ENCODE results near the gene CEP350. TPM values are rescaled to one million over a fixed set of nuclear protein-coding genes. Genes with fewer than 3 reads are reported as not detected.

The CEP350 gene
- total and polyA plus RNA-seq, 2 of the 4 experiments (the other 2 are of a cell fraction): 5.0 to 36.4 TPM

GRCh38 chr1:179924268-179924667 lies 30.3 kb upstream of the CEP350 start:
- Histone ChIP-seq H2BK120ac (ENCODE audit: low read depth, low read length) (no peak overlapping the region), H4K91ac (ENCODE audit: insufficient read depth, low read depth, low read length) (no peak overlapping the region), H3K18ac (ENCODE audit: low read depth, low read length) (no peak overlapping the region), H3K4me3 (ENCODE audit: insufficient read depth, low read depth, low read length) (no peak overlapping the region), H3K14ac (replicated peaks; ENCODE audit: low read depth, low read length) (no peak overlapping the region), H3K23ac (ENCODE audit: low read depth, low read length) (no peak overlapping the region), H3K9me3 (ENCODE audit: control insufficient read depth, insufficient read depth, low read length) (no peaks in the 10 kb centered on the region), H2AK9ac (replicated peaks; ENCODE audit: low read depth, low read length, poor library complexity) (no peak overlapping the region), H3K4ac (ENCODE audit: low read depth, low read length) (no peak overlapping the region), H2AK5ac (ENCODE audit: low read depth, low read length) (no peak overlapping the region), H4K20me1 (ENCODE audit: insufficient read depth, low read length) (no peaks in the 10 kb centered on the region), H2AFZ (replicated peaks; ENCODE audit: low read length, poor library complexity) (no peak overlapping the region), H3K79me1 (ENCODE audit: low read depth in 1 of 2, low read length in 2 of 2) (no peaks in the 10 kb centered on the region), H4K8ac (ENCODE audit: low read depth in 2 of 2, low read length in 2 of 2) (no peak overlapping the region), H3K27me3 (ENCODE audit: control insufficient read depth, insufficient read depth, low read length) (no peaks in the 10 kb centered on the region), H2BK5ac (ENCODE audit: low read depth, low read length, poor library complexity, severe bottlenecking) (no peak overlapping the region), H4K5ac (ENCODE audit: low read depth, low read length) (no peak overlapping the region), H3K36me3 (ENCODE audit: control insufficient read depth, insufficient read depth, low read length) (peaks cover under 1% of the 10 kb centered on the region; the same call in 1 of the 2 replicates), H2BK15ac (ENCODE audit: low read depth, low read length) (no peak overlapping the region), H3K56ac (ENCODE audit: extremely low read depth, insufficient read depth, low read length) (no peak overlapping the region), H3K9me1 (ENCODE audit: insufficient read depth, low read length) (no peaks in the 10 kb centered on the region; the same call in 1 of the 2 replicates), H3K27ac (ENCODE audit: insufficient read depth, low read length) (no peak overlapping the region), H2BK20ac (ENCODE audit: low read depth, low read length) (no peak overlapping the region), H3K4me1 (ENCODE audit: control insufficient read depth, insufficient read depth, low read length) (peaks cover 3% of the 10 kb centered on the region), H3K9ac (ENCODE audit: low read depth, low read length) (no peak overlapping the region), H3K4me2 (ENCODE audit: low read depth, low read length) (no peak overlapping the region)
- CTCF ChIA-PET: no interaction called here
- in situ Hi-C loops (cut with MboI; ENCODE audit: low sequenced_read_pairs): no loop called here
- no TSS peak for BruUV-seq (replicated peaks)
- dilution Hi-C loops (cut with HindIII; ENCODE audit: low sequenced_read_pairs, unreplicated experiment): no loop called here
- TF ChIP-seq RFX5 (IDR thresholded peaks at IDR 0.05; ENCODE audit: low read depth, low read length): no peak
- no peak for TF ChIP-seq RCOR1 (IDR thresholded peaks at IDR 0.05; ENCODE audit: insufficient replicate concordance, low read length)
- TF ChIP-seq SMC3 (IDR thresholded peaks at IDR 0.05; ENCODE audit: low read depth, low read length): no peak
- TF ChIP-seq NFE2L2 (IDR thresholded peaks at IDR 0.05; ENCODE audit: low read depth, low read length): no peak
- TF ChIP-seq CTCF (conservative IDR thresholded peaks at IDR 0.05; ENCODE audit: low read depth, low read length): no peak
- TF ChIP-seq, protein P1, sequence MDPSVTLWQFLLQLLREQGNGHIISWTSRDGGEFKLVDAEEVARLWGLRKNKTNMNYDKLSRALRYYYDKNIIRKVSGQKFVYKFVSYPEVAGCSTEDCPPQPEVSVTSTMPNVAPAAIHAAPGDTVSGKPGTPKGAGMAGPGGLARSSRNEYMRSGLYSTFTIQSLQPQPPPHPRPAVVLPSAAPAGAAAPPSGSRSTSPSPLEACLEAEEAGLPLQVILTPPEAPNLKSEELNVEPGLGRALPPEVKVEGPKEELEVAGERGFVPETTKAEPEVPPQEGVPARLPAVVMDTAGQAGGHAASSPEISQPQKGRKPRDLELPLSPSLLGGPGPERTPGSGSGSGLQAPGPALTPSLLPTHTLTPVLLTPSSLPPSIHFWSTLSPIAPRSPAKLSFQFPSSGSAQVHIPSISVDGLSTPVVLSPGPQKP (IDR thresholded peaks at IDR 0.05; ENCODE audit: borderline replicate concordance, low read depth, low read length): no peak
- no peak for TF ChIP-seq CEBPB (IDR thresholded peaks at IDR 0.05; ENCODE audit: low read depth, low read length)
- no peak for TF ChIP-seq MXI1 (IDR thresholded peaks at IDR 0.05; ENCODE audit: borderline replicate concordance, low read depth, low read length)
- TF ChIP-seq USF2 (IDR thresholded peaks at IDR 0.05; ENCODE audit: low read depth, low read length): no peak
- TF ChIP-seq RAD21 (IDR thresholded peaks at IDR 0.05; ENCODE audit: low read length): no peak
- no peak for TF ChIP-seq MAZ (IDR thresholded peaks at IDR 0.05; ENCODE audit: borderline replicate concordance, low read depth, low read length)
- no peak for TF ChIP-seq FOS (IDR thresholded peaks at IDR 0.05; ENCODE audit: low read depth, low read length)
- TF ChIP-seq CHD1 (IDR thresholded peaks at IDR 0.05; ENCODE audit: low read depth, low read length): no peak
- TF ChIP-seq BHLHE40 (IDR thresholded peaks at IDR 0.05; ENCODE audit: low read depth, low read length): no peak
- TF ChIP-seq MAFK (IDR thresholded peaks at IDR 0.05; ENCODE audit: low read depth, low read length): no peak
- no peak for TF ChIP-seq POLR2A (IDR thresholded peaks at IDR 0.05; ENCODE audit: low read depth, low read length)
- WGBS, 2 experiments (ENCODE audit: extremely low coverage in 2 of 2, insufficient read length in 1 of 2): no CpG with 5 or more reads among the region's 1 CpG
- POLR2A ChIA-PET (ENCODE audit: unreplicated experiment): no interaction called here
- DNase-seq: no peak
- ATAC-seq (ENCODE audit: low read depth): no peak
- intact Hi-C loops (cut with micrococcal nuclease): loop anchor here (5.0 kb wide), 1 partner anchor 82 kb away; no protein-coding TSS in a partner anchor
